ENCODE results near the gene FKBP8.

FKBP8 gene

GRCh38 chr19:18507021-18507726, 36.2 kb downstream of the FKBP8 start:
- no peak for FAIRE-seq

GRCh38 chr19:18506101-18506930, 37.1 kb downstream of the FKBP8 start:
- no peak for TF ChIP-seq POLR2A (IDR thresholded peaks at IDR 0.05; ENCODE audit: low read depth, low read length)
- FAIRE-seq = no peak
- no peak for DNase-seq (ENCODE audit: insufficient read length, low spot score)

More at GRCh38 chr19:18507021-18507726, 36.2 kb downstream of the FKBP8 start:
- DNase-seq (ENCODE audit: insufficient read length, low spot score) = no peak
- no peak for TF ChIP-seq POLR2A (IDR thresholded peaks at IDR 0.05; ENCODE audit: low read depth, low read length)

- DNase-seq (ENCODE audit: insufficient read length, low spot score) (no peak), FAIRE-seq (no peak)
- no peak for TF ChIP-seq POLR2A (IDR thresholded peaks at IDR 0.05; ENCODE audit: low read depth, low read length)
These were observed 38.3 kb downstream of the FKBP8 start for GRCh38 chr19:18504886-18505610.

DNA sequence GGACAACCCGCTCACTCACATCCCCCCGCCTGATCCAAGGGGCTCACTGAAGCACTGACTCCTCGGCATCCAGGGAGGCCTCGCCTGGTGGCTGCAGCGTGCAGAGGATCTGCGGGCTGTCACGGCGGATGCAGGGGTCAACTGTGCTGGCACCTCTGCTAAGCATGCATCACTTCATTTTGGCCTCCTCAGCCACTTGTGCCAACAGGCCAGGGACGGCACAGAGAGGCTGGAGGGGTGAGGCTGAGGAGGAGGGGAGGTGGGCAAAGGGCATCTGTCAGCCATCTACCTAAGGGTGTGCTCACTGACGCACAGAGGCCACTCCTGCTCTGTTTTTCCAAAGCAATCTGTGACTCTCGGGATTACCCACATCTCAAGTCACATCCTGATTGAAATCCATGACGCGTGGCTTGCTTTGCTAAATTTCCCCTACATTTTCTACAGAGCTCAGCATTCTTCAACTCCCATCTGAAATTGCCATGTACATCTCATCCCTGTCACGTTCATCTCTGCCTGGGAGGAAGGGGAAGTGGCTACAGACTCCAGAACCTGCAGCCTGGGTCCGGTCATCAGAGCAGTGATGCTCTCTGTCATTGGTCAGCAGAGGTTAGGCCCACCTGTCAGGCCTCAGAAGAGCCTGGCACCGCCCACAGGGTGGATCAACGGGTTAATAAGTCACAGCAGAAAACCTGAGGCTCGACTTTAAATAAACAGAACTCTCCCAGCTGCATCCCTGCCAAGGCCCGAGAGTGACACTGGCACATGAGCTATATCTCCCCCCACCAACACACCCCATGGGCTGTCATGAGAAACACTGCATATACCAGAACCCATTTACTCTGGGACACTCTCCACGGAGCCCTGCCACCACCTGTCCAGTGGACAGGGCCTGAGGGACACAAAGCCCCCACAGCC, 39.1 kb downstream of the FKBP8 start:
- no peak for DNase-seq (ENCODE audit: insufficient read length, low spot score)

DNA sequence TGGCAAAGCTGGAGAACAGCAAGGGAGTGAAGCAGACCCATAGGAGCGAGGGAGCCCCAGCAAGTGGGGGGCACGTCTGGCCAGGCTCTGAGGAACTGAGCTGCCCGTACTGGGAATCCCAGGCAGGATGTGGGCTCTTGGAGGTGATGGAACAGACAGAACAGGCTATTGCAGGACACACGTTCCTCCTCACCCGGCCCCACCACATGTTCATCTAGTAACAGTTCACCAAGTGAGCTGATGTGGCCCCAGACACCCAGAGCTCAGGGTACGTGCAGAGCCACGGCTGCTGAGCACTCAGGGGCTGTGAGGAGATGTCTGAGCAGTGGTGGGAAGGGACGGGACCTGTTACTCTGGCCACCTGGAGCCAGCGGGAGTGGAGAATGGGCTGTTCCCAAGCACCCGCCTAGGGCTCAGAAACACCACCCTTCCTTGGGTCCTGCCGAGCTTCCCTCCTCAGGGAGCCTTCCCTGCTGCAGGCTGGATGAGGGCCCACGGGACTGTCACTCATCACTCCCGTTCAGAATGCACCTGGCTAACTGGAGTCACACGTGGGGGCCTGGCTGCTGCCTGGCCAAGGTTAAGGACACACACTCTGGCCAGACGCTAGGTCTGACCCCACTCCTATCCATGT, 39.9 kb downstream of the FKBP8 start:
- FAIRE-seq = no peak
- no peak for DNase-seq (ENCODE audit: insufficient read length, low spot score)
- TF ChIP-seq POLR2A (IDR thresholded peaks at IDR 0.05; ENCODE audit: low read depth, low read length) = no peak

More for the DNA sequence above, 39.1 kb downstream of the FKBP8 start:
- TF ChIP-seq POLR2A (IDR thresholded peaks at IDR 0.05; ENCODE audit: low read depth, low read length) = no peak
- no peak for FAIRE-seq

DNA sequence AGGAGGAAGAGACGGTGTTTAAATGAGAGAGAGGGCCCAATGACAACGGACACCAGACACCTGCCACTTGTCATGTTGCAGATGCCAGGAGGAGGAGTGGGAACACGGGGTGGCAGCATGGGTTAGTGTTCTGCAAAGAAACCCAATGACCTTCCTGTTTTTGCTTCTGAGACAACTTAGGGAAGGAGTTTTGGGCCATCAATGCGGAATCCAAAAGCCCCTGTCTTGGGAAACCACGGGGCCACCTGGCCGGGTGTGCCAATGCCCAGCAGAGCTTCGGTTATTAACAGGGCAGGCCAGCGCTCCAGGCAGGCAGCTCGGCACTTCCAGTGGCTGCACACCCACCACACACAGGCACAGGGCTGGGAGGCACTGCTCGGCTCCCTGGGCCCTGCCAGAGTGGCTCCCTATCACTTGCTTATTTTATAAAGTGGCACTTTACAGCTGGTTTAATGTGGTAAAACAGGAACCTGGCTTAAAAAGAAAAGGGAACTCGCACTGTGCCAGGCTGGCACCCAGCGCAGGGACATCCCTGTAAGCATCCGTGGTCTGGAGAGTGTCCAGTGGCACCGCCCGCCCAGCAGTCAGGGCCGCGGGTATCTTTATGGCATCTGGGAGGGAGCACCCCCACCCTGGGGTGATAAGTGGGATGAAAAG, 40.6 kb downstream of the FKBP8 start:
- DNase-seq (ENCODE audit: insufficient read length, low spot score) = no peak
- no peak for FAIRE-seq
- TF ChIP-seq POLR2A (IDR thresholded peaks at IDR 0.05; ENCODE audit: low read depth, low read length) = no peak

DNA sequence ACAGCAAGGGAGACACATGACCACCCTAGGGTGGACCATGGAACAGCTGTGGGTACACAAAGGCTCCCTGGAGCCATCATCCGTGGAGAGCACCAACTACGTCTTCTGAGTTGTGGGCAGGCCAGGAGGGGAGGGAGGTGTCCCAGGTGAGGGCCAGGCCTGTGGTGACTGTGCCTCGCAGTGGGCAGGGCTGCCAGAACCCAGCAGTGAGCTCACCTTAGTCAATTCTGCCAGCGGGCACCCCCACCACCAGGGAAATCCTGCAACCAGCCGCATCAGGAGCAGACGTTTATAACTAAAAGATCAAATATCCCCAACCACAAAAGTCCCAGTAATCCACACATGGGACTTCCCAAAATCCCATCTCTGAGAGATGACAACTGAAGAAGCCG, 41.1 kb downstream of the FKBP8 start:
- no peak for FAIRE-seq
- no peak for TF ChIP-seq POLR2A (IDR thresholded peaks at IDR 0.05; ENCODE audit: low read depth, low read length)
- DNase-seq (ENCODE audit: insufficient read length, low spot score) = no peak

DNA sequence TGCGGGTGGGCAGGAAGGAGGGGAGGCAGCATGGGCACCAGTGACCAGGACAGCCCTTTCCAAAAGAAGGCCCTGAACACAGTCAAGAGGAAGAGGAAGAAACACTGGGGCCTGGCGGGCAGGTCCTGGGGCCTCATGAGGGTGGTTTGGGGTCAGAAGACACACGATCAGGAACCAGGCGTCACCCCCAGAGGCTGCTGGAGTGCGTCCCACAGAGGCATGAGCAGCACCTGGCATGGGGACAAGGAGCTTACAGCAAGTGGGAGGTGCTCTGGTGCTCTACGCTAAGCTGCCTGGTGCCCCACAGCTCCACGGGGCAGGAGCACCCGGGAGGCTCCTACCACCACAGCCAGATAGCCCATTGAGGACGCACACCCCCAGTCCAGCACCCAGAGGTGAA, 41.5 kb downstream of the FKBP8 start:
- DNase-seq (ENCODE audit: insufficient read length, low spot score) (no peak), FAIRE-seq (no peak)
- no peak for TF ChIP-seq POLR2A (IDR thresholded peaks at IDR 0.05; ENCODE audit: low read depth, low read length)

DNA sequence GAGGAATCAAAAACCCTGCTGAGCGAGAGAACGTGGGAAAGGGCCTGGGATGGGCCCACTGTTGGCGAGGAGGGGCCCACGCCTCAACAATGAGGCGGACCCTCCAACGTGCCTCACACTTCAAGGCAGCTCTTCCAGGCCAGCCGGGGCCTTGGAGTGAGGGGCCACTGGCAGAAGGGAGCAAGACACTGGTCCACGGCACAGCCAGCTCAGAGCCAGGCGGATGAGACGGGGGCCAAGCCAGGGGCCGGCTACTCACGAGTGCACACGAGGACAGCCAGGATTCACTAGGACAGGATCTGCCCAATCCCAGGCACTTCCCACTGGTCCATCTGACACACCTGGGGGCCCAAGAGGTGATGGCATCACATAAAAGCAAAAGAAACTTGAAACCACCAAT, 42.0 kb downstream of the FKBP8 start:
- TF ChIP-seq POLR2A (IDR thresholded peaks at IDR 0.05; ENCODE audit: low read depth, low read length) = no peak
- FAIRE-seq (no peak), DNase-seq (ENCODE audit: insufficient read length, low spot score) (no peak)

- DNase-seq (ENCODE audit: insufficient read length, low spot score) = no peak
- no peak for FAIRE-seq
- TF ChIP-seq POLR2A (IDR thresholded peaks at IDR 0.05; ENCODE audit: low read depth, low read length) = no peak
These were observed 42.6 kb downstream of the FKBP8 start for GRCh38 chr19:18500799-18501198.

DNA sequence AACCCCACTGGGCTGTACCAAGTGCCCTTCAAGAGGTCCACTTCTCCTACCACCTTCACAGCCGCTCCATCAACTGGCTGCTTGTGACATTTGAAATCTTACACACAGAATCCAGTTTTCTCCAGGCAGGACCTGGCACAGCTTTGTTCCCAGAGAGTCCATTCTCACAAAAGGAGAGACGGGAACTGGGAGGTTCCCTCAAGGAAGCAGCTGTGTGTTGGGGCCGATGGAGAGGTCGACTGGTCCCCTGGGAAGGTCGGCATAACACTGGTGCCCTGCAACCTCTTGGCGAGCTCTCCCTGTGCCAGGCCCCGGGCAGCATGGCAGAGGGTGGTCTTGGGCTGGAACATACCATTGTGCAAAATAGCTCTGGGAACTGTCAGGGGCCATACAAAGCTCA, 43.0 kb downstream of the FKBP8 start:
- DNase-seq (ENCODE audit: insufficient read length, low spot score) = no peak
- no peak for TF ChIP-seq POLR2A (IDR thresholded peaks at IDR 0.05; ENCODE audit: low read depth, low read length)
- no peak for FAIRE-seq

- TF ChIP-seq POLR2A (IDR thresholded peaks at IDR 0.05; ENCODE audit: low read depth, low read length) = no peak
- DNase-seq (ENCODE audit: insufficient read length, low spot score) (no peak), FAIRE-seq (no peak)
These were observed 44.2 kb downstream of the FKBP8 start for GRCh38 chr19:18499055-18499775.

Measured in H54 (cell line).